Pulmonary artery endothelial cell (primary cell): Measurements from ENCODE around the gene SAMM50. TPM values are rescaled to one million over a fixed set of nuclear protein-coding genes. Genes with fewer than 3 reads are reported as not detected.

Experiments used
- DNase-seq: peaks from one replicate; pipeline ENCODE4 v3.0.0-alpha.2; 2011; ENCODE audit warnings: low read depth, low spot score
- total RNA-seq: library from RNA; depleted of rRNA; stranded (reverse); fragments of >200 nt; gene quantifications from 2 replicates; pipeline ENCODE4 v1.2.3, GENCODE V29; 2014

Gene SAMM50
- total RNA-seq, 1 donor from 2014 or later = 57.3 TPM

GRCh38 chr22:43945632-43946383, 9.4 kb upstream of the SAMM50 start:
- peak; percentile 24 for DNase-seq

GRCh38 chr22:43946384-43946667, 8.9 kb upstream of the SAMM50 start:
- DNase-seq = no peak

- DNase-seq = no peak
Measured at GRCh38 chr22:43948836-43949406, 6.3 kb upstream of the SAMM50 start.

GRCh38 chr22:43951391-43951790, 3.9 kb upstream of the SAMM50 start:
- no peak for DNase-seq

- no peak for DNase-seq
Measured at GRCh38 chr22:43951966-43952365, 3.3 kb upstream of the SAMM50 start.

GRCh38 chr22:43953988-43954785, 1.1 kb upstream of the SAMM50 start:
- DNase-seq = no peak

GRCh38 chr22:43955883-43956782, 891 bp downstream of the SAMM50 start:
- DNase-seq = no peak

- peak; percentile 8 for DNase-seq
Measured at GRCh38 chr22:43956805-43957463, 1.7 kb downstream of the SAMM50 start.

- DNase-seq = no peak
Measured at GRCh38 chr22:43957871-43958270, 2.6 kb downstream of the SAMM50 start.

GRCh38 chr22:43964314-43964857, 9.1 kb downstream of the SAMM50 start:
- no peak for DNase-seq

- no peak for DNase-seq
Measured at GRCh38 chr22:43967069-43967468, 11.8 kb downstream of the SAMM50 start.

GRCh38 chr22:43968614-43969013, 13.4 kb downstream of the SAMM50 start:
- no peak for DNase-seq

GRCh38 chr22:43969021-43969878, 14.0 kb downstream of the SAMM50 start:
- no peak for DNase-seq

- DNase-seq = no peak
Measured at GRCh38 chr22:43969989-43970755, 14.9 kb downstream of the SAMM50 start.

- no peak for DNase-seq
Measured at GRCh38 chr22:43971112-43971511, 15.9 kb downstream of the SAMM50 start.

- no peak for DNase-seq
Measured at GRCh38 chr22:43972931-43973462, 17.8 kb downstream of the SAMM50 start.

GRCh38 chr22:43974028-43974545, 18.8 kb downstream of the SAMM50 start:
- no peak for DNase-seq

GRCh38 chr22:43975041-43975440, 19.8 kb downstream of the SAMM50 start:
- no peak for DNase-seq
